Measurements from ENCODE around the gene C17orf50. TPM values are rescaled to one million over a fixed set of nuclear protein-coding genes. Genes with fewer than 3 reads are reported as not detected.
A peak's percentile ranks its signal among the peaks of the same experiment; 100 is the strongest.

The C17orf50 gene
- total RNA-seq, 1 experiment from 2014 or later: not detected

- no TSS peak for BruUV-seq (replicated peaks)
- ChIA-PET POLR2A (ENCODE audit: unreplicated experiment) (no interaction called here), CTCF (no interaction called here)
- H3K4me2 ChIP-seq: no peak overlapping the region
- no peaks in the 10 kb centered on the region for H3F3A ChIP-seq (ENCODE audit: insufficient read depth, low read depth)
- no peaks in the 10 kb centered on the region for H3K4me1 ChIP-seq (replicated peaks; ENCODE audit: insufficient read depth)
- peaks cover 3% of the 10 kb centered on the region; the same call in 1 of the 2 replicates for H4K20me1 ChIP-seq (ENCODE audit: insufficient read depth)
- no peak overlapping the region for H3K4me3 ChIP-seq
- no peak for DNase-seq
- no peaks in the 10 kb centered on the region for H3K9me2 ChIP-seq (ENCODE audit: insufficient read depth)
- H3K36me3 ChIP-seq (ENCODE audit: low read depth): no peaks in the 10 kb centered on the region
- peaks cover 61% of the 10 kb centered on the region for H3K27me3 ChIP-seq (ENCODE audit: insufficient read depth, low read depth)
- H2AFZ ChIP-seq: no peak overlapping the region
- TF ChIP-seq CTCF (conservative IDR thresholded peaks at IDR 0.05) (no peak), EZH2 (IDR thresholded peaks at IDR 0.05; ENCODE audit: low read depth) (no peak)
- intact Hi-C loops (cut with micrococcal nuclease; ENCODE audit: unreplicated experiment): loop anchor here (5.0 to 10.0 kb wide), 4 partner anchors 189 to 611 kb away; partner anchors contain the start of gene SLFN12L
- H3K79me2 ChIP-seq (ENCODE audit: low read depth): no peaks in the 10 kb centered on the region
- H3K27ac ChIP-seq: no peak overlapping the region
- H3K9me3 ChIP-seq (ENCODE audit: insufficient read depth, low read depth): no peaks in the 10 kb centered on the region
These were observed 14.9 kb upstream of the C17orf50 start for GRCh38 chr17:35745749-35746320.

- Histone ChIP-seq H3K27me3 (ENCODE audit: insufficient read depth, low read depth) (peaks cover 44% of the 10 kb centered on the region), H3K79me2 (ENCODE audit: low read depth) (no peaks in the 10 kb centered on the region), H4K20me1 (ENCODE audit: insufficient read depth) (peaks cover 3% of the 10 kb centered on the region; the same call in 1 of the 2 replicates), H3K36me3 (ENCODE audit: low read depth) (no peaks in the 10 kb centered on the region), H3K9me2 (ENCODE audit: insufficient read depth) (no peaks in the 10 kb centered on the region), H3K4me3 (no peak overlapping the region), H3K9me3 (ENCODE audit: insufficient read depth, low read depth) (no peaks in the 10 kb centered on the region), H3K4me1 (replicated peaks; ENCODE audit: insufficient read depth) (no peaks in the 10 kb centered on the region), H3K27ac (no peak overlapping the region), H2AFZ (no peak overlapping the region), H3F3A (ENCODE audit: insufficient read depth, low read depth) (no peaks in the 10 kb centered on the region), H3K4me2 (no peak overlapping the region)
- POLR2A ChIA-PET (ENCODE audit: unreplicated experiment): no interaction called here
- DNase-seq: peak in 1 of 2 experiments; percentile 68
- TF ChIP-seq CTCF (conservative IDR thresholded peaks at IDR 0.05) (peak; percentile 89), EZH2 (IDR thresholded peaks at IDR 0.05; ENCODE audit: low read depth) (no peak)
- CTCF ChIA-PET: interaction anchor here (0.6 to 1.4 kb wide), 7 partner anchors 25 to 1303 kb away, joined by 3 to 6 read pairs (median 3); no protein-coding TSS in a partner anchor
- intact Hi-C loops (cut with micrococcal nuclease; ENCODE audit: unreplicated experiment): loop anchor here (1.0 to 10.0 kb wide), 5 partner anchors 134 to 613 kb away; partner anchors contain the start of gene SLFN12L
- BruUV-seq (replicated peaks): no TSS peak
These were observed 13.1 kb upstream of the C17orf50 start for GRCh38 chr17:35747540-35748017.

- no peak overlapping the region for H3K27ac ChIP-seq
- H2AFZ ChIP-seq: no peak overlapping the region
- CTCF ChIA-PET: interaction anchor here (0.5 to 1.4 kb wide), 5 partner anchors 26 to 505 kb away, joined by 3 to 9 read pairs (median 4); no protein-coding TSS in a partner anchor
- DNase-seq: peak in 1 of 2 experiments; percentile 53
- TF ChIP-seq CTCF (conservative IDR thresholded peaks at IDR 0.05): no peak
- TF ChIP-seq EZH2 (IDR thresholded peaks at IDR 0.05; ENCODE audit: low read depth): no peak
- no peaks in the 10 kb centered on the region for H3K79me2 ChIP-seq (ENCODE audit: low read depth)
- peaks cover 36% of the 10 kb centered on the region for H3K27me3 ChIP-seq (ENCODE audit: insufficient read depth, low read depth)
- no peaks in the 10 kb centered on the region for H3K9me2 ChIP-seq (ENCODE audit: insufficient read depth)
- intact Hi-C loops (cut with micrococcal nuclease; ENCODE audit: unreplicated experiment): loop anchor here (5.0 to 10.0 kb wide), 4 partner anchors 191 to 614 kb away; partner anchors contain the start of gene SLFN12L
- no peaks in the 10 kb centered on the region for H3F3A ChIP-seq (ENCODE audit: insufficient read depth, low read depth)
- H3K4me2 ChIP-seq: no peak overlapping the region
- no peaks in the 10 kb centered on the region for H3K36me3 ChIP-seq (ENCODE audit: low read depth)
- no TSS peak for BruUV-seq (replicated peaks)
- no peaks in the 10 kb centered on the region for H4K20me1 ChIP-seq (ENCODE audit: insufficient read depth)
- POLR2A ChIA-PET (ENCODE audit: unreplicated experiment): no interaction called here
- H3K4me3 ChIP-seq: no peak overlapping the region
- H3K9me3 ChIP-seq (ENCODE audit: insufficient read depth, low read depth): no peaks in the 10 kb centered on the region
- H3K4me1 ChIP-seq (replicated peaks; ENCODE audit: insufficient read depth): no peaks in the 10 kb centered on the region
These were observed 12.3 kb upstream of the C17orf50 start for GRCh38 chr17:35748341-35748841.
